Vagina (tissue), 2 donors: ENCODE data around the gene TMEM43.

Experiments
- CTCF ChIP-seq, 3 experiments: fragments of 450-650 bp in 2 of 3; fragments of 200-600 bp in 1 of 3; sonication (generic) in 1 of 3; IDR thresholded peaks; one replicate each; pipeline ENCODE4 v1.5.1; 2017 to 2019; ENCODE audit warnings: antibody characterized with exemption in 3 of 3, mild to moderate bottlenecking in 2 of 3, moderate library complexity in 2 of 3
- POLR2A ChIP-seq, 2 donors: fragments of 450-650 bp; IDR thresholded peaks; one replicate each; pipeline ENCODE4 v1.6.1; 2017; ENCODE audit warnings: antibody characterized with exemption in 2 of 2, mild to moderate bottlenecking in 2 of 2, moderate library complexity in 2 of 2
- POLR2AphosphoS5 ChIP-seq, 2 donors: sonication (generic); formaldehyde crosslinking; IDR thresholded peaks; one replicate each; pipeline ENCODE4 v1.9.0; 2017; ENCODE audit warnings: antibody characterized with exemption in 2 of 2, mild to moderate bottlenecking in 2 of 2, low read depth in 1 of 2; ENCODE audit not compliant: insufficient read depth in 1 of 2

- TF ChIP-seq CTCF (IDR thresholded peaks at IDR 0.05) (no peak), POLR2A (IDR thresholded peaks at IDR 0.05) (no peak), POLR2AphosphoS5 (IDR thresholded peaks at IDR 0.05; ENCODE audit: insufficient read depth in 1 of 2, low read depth in 1 of 2) (no peak)
Observed at GRCh38 chr3:14174483-14174882, 49.6 kb downstream of the TMEM43 start.
